Left ventricle myocardium inferior (tissue), 1 donor: ENCODE results near the gene RAD51B. TPM values are rescaled to one million over a fixed set of nuclear protein-coding genes. Genes with fewer than 3 reads are reported as not detected.

ENCODE experiments used
- DNase-seq: peaks from one replicate; pipeline ENCODE4 v3.0.0-alpha.2; 2020
- H3K27ac ChIP-seq: fragments of 200-600 bp; replicated peaks from 2 replicates; pipeline ENCODE4 v1.8.0; 2021
- H3K27me3 ChIP-seq: fragments of 200-600 bp; 2 replicates; pipeline ENCODE4 v1.8.0; 2021; ENCODE audit warnings: low read depth
- H3K36me3 ChIP-seq: fragments of 200-600 bp; 2 replicates; pipeline ENCODE4 v1.8.0; 2021
- H3K4me1 ChIP-seq: fragments of 200-600 bp; 2 replicates; pipeline ENCODE4 v1.8.0; 2021
- H3K4me3 ChIP-seq: fragments of 200-600 bp; 2 replicates; pipeline ENCODE4 v1.8.0; 2021; ENCODE audit warnings: mild to moderate bottlenecking, moderate library complexity
- H3K9me3 ChIP-seq: fragments of 200-600 bp; replicated peaks from 2 replicates; pipeline ENCODE4 v1.8.0; 2021
- intact Hi-C: fragments of 100-400 bp; cut with micrococcal nuclease; formaldehyde crosslinking; loops from one replicate; pipeline ENCODE4 v1.11.0; 2022
- total RNA-seq: library from RNA; stranded (reverse); fragmentation: NEBNext Ultra II Directional; extraction: Animal tissue kit (Norgen Biotek cat#: 25700); gene quantifications from one replicate; pipeline ENCODE4 v1.2.1, GENCODE V29; 2021
- TF ChIP-seq, protein P1 (sequence below): fragments of 200-600 bp; IDR thresholded peaks from 2 replicates; pipeline ENCODE4 v1.8.0; 2021; ENCODE audit warnings: antibody characterized with exemption, mild to moderate bottlenecking, borderline replicate concordance
- donor health status: DM: no; HTN: yes; CAD: no; lungs with severe emphysema.

Gene RAD51B
- total RNA-seq, 1 donor from 2014 or later: 2.4 TPM

GRCh38 chr14:68713782-68714181, 894.2 kb downstream of the RAD51B start:
- H3K27ac ChIP-seq: no peak overlapping the region
- H3K27me3 ChIP-seq: no peaks in the 10 kb centered on the region
- no peak for DNase-seq
- TF ChIP-seq, protein P1, sequence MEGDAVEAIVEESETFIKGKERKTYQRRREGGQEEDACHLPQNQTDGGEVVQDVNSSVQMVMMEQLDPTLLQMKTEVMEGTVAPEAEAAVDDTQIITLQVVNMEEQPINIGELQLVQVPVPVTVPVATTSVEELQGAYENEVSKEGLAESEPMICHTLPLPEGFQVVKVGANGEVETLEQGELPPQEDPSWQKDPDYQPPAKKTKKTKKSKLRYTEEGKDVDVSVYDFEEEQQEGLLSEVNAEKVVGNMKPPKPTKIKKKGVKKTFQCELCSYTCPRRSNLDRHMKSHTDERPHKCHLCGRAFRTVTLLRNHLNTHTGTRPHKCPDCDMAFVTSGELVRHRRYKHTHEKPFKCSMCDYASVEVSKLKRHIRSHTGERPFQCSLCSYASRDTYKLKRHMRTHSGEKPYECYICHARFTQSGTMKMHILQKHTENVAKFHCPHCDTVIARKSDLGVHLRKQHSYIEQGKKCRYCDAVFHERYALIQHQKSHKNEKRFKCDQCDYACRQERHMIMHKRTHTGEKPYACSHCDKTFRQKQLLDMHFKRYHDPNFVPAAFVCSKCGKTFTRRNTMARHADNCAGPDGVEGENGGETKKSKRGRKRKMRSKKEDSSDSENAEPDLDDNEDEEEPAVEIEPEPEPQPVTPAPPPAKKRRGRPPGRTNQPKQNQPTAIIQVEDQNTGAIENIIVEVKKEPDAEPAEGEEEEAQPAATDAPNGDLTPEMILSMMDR: no peak
- intact Hi-C loops: no loop called here
- no peak overlapping the region for H3K4me3 ChIP-seq
- H3K4me1 ChIP-seq: peaks cover 19% of the 10 kb centered on the region
- H3K9me3 ChIP-seq: no peaks in the 10 kb centered on the region
- H3K36me3 ChIP-seq: no peaks in the 10 kb centered on the region

DNA sequence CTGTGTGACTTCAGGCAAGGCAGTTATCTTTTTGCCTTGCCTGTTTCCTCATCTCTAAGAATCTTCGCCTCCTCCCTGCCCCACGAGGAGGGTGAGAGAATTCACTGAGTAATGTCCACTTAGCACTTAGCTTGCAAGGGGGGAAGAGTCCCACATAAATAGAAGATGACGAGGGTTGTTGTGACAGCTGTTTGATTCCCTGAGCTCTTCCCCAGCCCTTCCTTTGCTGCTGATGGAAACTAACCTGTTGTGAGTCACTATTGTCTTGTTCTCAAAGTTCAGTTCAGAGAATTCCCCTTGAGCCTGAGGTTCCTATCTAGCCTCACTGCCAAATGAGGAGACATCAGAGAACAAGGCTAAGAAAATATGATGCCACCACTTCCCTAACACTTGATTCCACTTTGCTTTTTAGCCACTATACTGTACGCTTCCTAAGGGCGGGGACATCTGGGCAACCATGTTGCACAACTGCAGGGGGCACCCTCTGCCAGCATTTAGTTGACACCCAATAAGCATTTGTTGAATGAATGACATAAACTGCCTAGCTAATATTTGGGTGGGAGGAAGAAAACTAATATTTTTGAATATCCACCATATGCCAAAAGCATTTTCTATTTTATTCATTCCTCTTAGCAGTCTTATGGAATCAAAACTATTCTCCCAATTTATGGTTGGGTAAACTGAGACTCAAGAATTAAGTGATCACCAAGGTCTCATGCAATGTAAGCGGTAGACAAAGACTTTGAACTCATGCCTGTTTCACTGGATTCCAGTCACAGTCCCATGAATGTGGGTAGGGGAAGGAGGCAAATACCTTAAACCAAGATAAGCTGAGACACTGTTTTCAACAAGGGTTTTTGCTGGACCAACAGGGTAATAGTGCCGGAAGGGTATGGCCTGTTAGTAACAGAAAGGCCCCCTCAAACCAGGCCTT, 895.7 kb downstream of the RAD51B start:
- TF ChIP-seq, protein P1: no peak
- Histone ChIP-seq H3K27me3 (no peaks in the 10 kb centered on the region), H3K27ac (no peak overlapping the region), H3K4me1 (peaks cover 19% of the 10 kb centered on the region), H3K4me3 (no peak overlapping the region), H3K36me3 (no peaks in the 10 kb centered on the region), H3K9me3 (peaks cover 4% of the 10 kb centered on the region)
- intact Hi-C loops: no loop called here
- DNase-seq: no peak

GRCh38 chr14:68716698-68717097, 897.1 kb downstream of the RAD51B start:
- H3K27ac ChIP-seq: no peak overlapping the region
- H3K4me1 ChIP-seq: peaks cover 19% of the 10 kb centered on the region
- no peaks in the 10 kb centered on the region for H3K27me3 ChIP-seq
- no peaks in the 10 kb centered on the region for H3K36me3 ChIP-seq
- intact Hi-C loops: no loop called here
- H3K9me3 ChIP-seq: peaks cover 8% of the 10 kb centered on the region
- H3K4me3 ChIP-seq: no peak overlapping the region
- TF ChIP-seq, protein P1: no peak
- DNase-seq: no peak

- intact Hi-C loops: no loop called here
- no peak for DNase-seq
- Histone ChIP-seq H3K27me3 (no peaks in the 10 kb centered on the region), H3K4me3 (no peak overlapping the region), H3K9me3 (peaks cover 8% of the 10 kb centered on the region), H3K27ac (no peak overlapping the region), H3K36me3 (no peaks in the 10 kb centered on the region), H3K4me1 (peaks cover 21% of the 10 kb centered on the region)
- TF ChIP-seq, protein P1: no peak
Observed at GRCh38 chr14:68718023-68718990, 898.7 kb downstream of the RAD51B start.

DNA sequence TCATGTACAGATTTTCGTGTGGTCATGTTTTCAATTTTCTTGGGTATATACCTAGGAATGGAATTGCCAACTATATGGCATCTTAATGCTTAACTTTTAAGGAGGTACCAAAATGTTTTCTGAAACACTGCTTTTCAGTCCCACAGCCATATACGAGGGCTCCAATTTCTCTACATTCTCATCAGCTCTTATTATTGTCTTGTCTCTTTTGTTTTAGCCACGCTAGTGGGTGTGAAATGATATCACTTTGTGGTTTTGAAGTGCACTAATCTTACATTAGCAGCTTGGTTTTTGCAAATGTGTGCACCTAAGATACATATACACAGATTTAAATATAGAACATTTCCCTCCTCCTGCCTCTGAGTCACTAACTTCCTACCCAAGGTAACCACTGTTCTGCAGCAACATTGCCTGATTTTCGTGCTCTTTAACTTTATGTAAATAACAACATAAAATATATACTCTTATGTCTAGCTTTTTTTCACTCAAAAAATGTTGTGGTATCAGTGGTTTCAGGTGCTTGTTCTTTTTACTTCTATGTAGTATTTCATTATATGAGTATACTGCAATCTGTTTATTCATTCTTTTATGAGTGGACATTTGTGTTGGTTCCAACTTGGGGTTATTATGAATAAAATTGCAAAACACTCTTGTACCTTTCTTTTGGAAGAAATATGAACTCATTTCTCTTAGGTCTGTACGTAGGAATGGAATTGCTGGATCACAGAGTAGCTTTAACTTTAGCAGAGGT, 900.2 kb downstream of the RAD51B start:
- Histone ChIP-seq H3K27ac (no peak overlapping the region), H3K4me1 (peaks cover 29% of the 10 kb centered on the region), H3K27me3 (no peaks in the 10 kb centered on the region), H3K9me3 (peaks cover 8% of the 10 kb centered on the region), H3K4me3 (no peak overlapping the region), H3K36me3 (no peaks in the 10 kb centered on the region)
- TF ChIP-seq, protein P1: no peak
- no peak for DNase-seq
- intact Hi-C loops: no loop called here
